Measurements from ENCODE around the gene NEIL3. TPM values are rescaled to one million over a fixed set of nuclear protein-coding genes. Genes with fewer than 3 reads are reported as not detected.

The NEIL3 gene, protein sequence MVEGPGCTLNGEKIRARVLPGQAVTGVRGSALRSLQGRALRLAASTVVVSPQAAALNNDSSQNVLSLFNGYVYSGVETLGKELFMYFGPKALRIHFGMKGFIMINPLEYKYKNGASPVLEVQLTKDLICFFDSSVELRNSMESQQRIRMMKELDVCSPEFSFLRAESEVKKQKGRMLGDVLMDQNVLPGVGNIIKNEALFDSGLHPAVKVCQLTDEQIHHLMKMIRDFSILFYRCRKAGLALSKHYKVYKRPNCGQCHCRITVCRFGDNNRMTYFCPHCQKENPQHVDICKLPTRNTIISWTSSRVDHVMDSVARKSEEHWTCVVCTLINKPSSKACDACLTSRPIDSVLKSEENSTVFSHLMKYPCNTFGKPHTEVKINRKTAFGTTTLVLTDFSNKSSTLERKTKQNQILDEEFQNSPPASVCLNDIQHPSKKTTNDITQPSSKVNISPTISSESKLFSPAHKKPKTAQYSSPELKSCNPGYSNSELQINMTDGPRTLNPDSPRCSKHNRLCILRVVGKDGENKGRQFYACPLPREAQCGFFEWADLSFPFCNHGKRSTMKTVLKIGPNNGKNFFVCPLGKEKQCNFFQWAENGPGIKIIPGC
- 6.8 to 9.2 TPM (median 8.9 TPM) in 5 replicates for total RNA-seq (2022; extraction: Qiagen RNA extraction)

DNA sequence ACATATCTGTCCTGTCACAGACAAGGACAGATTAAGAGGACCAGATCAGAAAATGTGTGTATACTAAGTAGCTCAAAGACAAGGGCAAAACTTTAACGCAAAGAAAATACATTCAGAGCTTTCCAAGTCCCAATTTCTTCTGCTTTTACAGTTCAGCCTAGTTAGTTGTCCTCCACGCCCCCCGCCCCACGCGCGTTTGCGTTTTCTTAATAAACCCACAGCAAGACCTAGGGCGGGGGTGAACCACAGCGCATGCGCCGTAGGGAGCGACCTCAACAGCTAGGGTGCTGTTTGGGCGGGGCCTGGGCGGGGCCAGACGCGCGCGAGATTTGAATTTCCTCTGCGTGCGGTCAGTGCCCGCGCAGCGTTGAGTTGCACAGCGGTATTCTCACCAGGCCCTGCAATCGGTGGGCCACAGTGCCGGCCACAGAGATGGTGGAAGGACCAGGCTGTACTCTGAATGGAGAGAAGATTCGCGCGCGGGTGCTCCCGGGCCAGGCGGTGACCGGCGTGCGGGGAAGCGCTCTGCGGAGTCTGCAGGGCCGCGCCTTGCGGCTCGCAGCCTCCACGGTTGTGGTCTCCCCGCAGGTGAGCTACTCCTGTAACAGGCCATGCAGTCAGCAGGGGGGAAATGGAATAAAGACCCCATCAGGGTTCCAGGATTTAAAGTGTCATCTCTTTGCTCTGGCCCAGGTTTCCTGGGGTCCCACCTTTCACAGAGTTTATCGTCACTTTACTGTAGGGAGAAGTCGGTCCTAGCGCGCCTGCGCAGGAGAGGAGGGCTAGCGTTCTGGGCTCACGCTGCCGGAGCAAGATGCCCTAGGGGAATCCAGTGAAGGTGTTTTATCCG, at the start of gene NEIL3:
TSS of gene NEIL3 (plus strand) at position 353 of the 850 bp plus-strand sequence. CDS start at position 433, 80 bp downstream.

Other genes with a start within 250 kb of the NEIL3 start
- 20.2 to 27.0 TPM (median 21.8 TPM) in 5 replicates for gene AGA, start 132.6 kb downstream of the NEIL3 start, total RNA-seq (2022; extraction: Qiagen RNA extraction)

All from A549 treated with dexamethasone at 1 μM for 4 hours (cell line).